OCI-LY7 (cell line): ENCODE measurements around the gene OAS3. TPM values are rescaled to one million over a fixed set of nuclear protein-coding genes. Genes with fewer than 3 reads are reported as not detected.
"Not testable (repeated sequence)": the region's sequence is repeated elsewhere in the genome, so short reads cannot be mapped to it uniquely, and the experiment has no call there.

Experiments
- BruUV-seq: library from RNA; stranded (reverse); fragments of 400-500 nt; replicated peaks from 2 replicates; lab custom pipeline; 2021; lab: Mats Ljungman, UMichigan
- CTCF ChIA-PET: fragments of 300-600 bp; sonication (Branson Sonifier 250); formaldehyde crosslinking; loops from one replicate; lab custom pipeline; 2022; ENCODE audit warnings: antibody characterized with exemption; ENCODE audit not compliant: unreplicated experiment; lab: Charles Lee
- POLR2A ChIA-PET: fragments of 300-600 bp; sonication (Branson Sonifier 250); formaldehyde crosslinking; loops from one replicate; lab custom pipeline; 2022; ENCODE audit warnings: antibody characterized with exemption; lab: Charles Lee
- DNase-seq: peaks from one replicate; pipeline ENCODE4 v3.0.0-alpha.2; 2015; ENCODE audit warnings: low spot score
- H2AFZ ChIP-seq: fragments of 200-600 bp; sonication (generic), shearing (Covaris generic); 2 replicates; pipeline ENCODE4 v1.6.1; 2014; ENCODE audit warnings: mild to moderate bottlenecking, antibody characterized with exemption, low read length, moderate library complexity
- H3K27ac ChIP-seq: fragments of 200-600 bp; sonication (generic); 2 replicates; pipeline ENCODE4 v1.5.1; 2014; ENCODE audit warnings: mixed run types, low read depth, mild to moderate bottlenecking, moderate library complexity, low read length, inconsistent platforms; ENCODE audit not compliant: poor library complexity, severe bottlenecking
- H3K36me3 ChIP-seq: fragments of 200-600 bp; sonication (generic); 2 replicates; pipeline ENCODE4 v1.6.1; 2014; ENCODE audit warnings: mild to moderate bottlenecking, antibody characterized with exemption, low read length, moderate library complexity, mixed read lengths; ENCODE audit not compliant: insufficient read depth
- H3K4me1 ChIP-seq: fragments of 200-600 bp; sonication (generic); 2 replicates; pipeline ENCODE4 v1.5.1; 2014; ENCODE audit warnings: mild to moderate bottlenecking, low read length; ENCODE audit not compliant: insufficient read depth, poor library complexity, severe bottlenecking
- H3K4me2 ChIP-seq: fragments of 200-600 bp; sonication (generic); 2 replicates; pipeline ENCODE4 v1.6.1; 2014; ENCODE audit warnings: mild to moderate bottlenecking, low read length
- H3K4me3 ChIP-seq: fragments of 200-600 bp; sonication (generic); 2 replicates; pipeline ENCODE4 v1.5.1; 2014; ENCODE audit warnings: mild to moderate bottlenecking, low read depth, low read length; ENCODE audit not compliant: poor library complexity, severe bottlenecking
- H3K79me2 ChIP-seq: fragments of 200-600 bp; sonication (generic); 2 replicates; pipeline ENCODE4 v1.6.1; 2016; ENCODE audit warnings: low read depth, mild to moderate bottlenecking, low read length, moderate library complexity, mixed read lengths; ENCODE audit not compliant: insufficient read depth
- H3K9me2 ChIP-seq: fragments of 200-600 bp; sonication (generic); 2 replicates; pipeline ENCODE4 v1.6.1; 2016; ENCODE audit warnings: mild to moderate bottlenecking, low read length, mixed read lengths; ENCODE audit not compliant: insufficient read depth
- H3K9me3 ChIP-seq: fragments of 200-600 bp; sonication (generic); 2 replicates; pipeline ENCODE4 v1.6.1; 2014; ENCODE audit warnings: mild to moderate bottlenecking, mixed run types, low read length, mixed read lengths
- H4K20me1 ChIP-seq: fragments of 200-600 bp; sonication (generic); 2 replicates; pipeline ENCODE4 v1.6.1; 2014; ENCODE audit warnings: mild to moderate bottlenecking, antibody characterized with exemption, low read length, moderate library complexity, mixed read lengths; ENCODE audit not compliant: insufficient read depth
- CTCF ChIP-seq: fragments of 200-600 bp; sonication (generic); conservative IDR thresholded peaks from 2 replicates; pipeline ENCODE4 v1.5.1; 2014; ENCODE audit warnings: mild to moderate bottlenecking, antibody characterized with exemption, low read length, moderate library complexity, mixed read lengths
- EZH2phosphoT487 ChIP-seq: fragments of 200-600 bp; sonication (generic); IDR thresholded peaks from 2 replicates; pipeline ENCODE4 v1.6.1; 2018; ENCODE audit warnings: low read depth, borderline replicate concordance, mild to moderate bottlenecking, mixed run types, antibody characterized with exemption, low read length, moderate library complexity, mixed read lengths
- intact Hi-C: fragments of 100-400 bp; cut with micrococcal nuclease; formaldehyde crosslinking; loops from one replicate; pipeline ENCODE4 v1.10.0; 2022; ENCODE audit not compliant: unreplicated experiment
- total RNA-seq, 2 experiments: library from RNA; depleted of rRNA in 1 of 2; stranded (reverse); fragments of >200 nt in 1 of 2; shearing (Covaris generic) in 1 of 2; gene quantifications; 2 replicates each; pipeline ENCODE4 v1.2.3, GENCODE V29; 2014 to 2022

Gene OAS3
- total RNA-seq, 2 experiments from 2014 or later = 0.79 to 9.2 TPM

- no peaks in the 10 kb centered on the region for H4K20me1 ChIP-seq
- H3K36me3 ChIP-seq = peaks cover 98% of the 10 kb centered on the region
- peaks cover 39% of the 10 kb centered on the region for H3K9me3 ChIP-seq
- H3K27ac ChIP-seq = no peak overlapping the region
- DNase-seq = no peak
- no peaks in the 10 kb centered on the region for H3K9me2 ChIP-seq
- H2AFZ ChIP-seq = no peak overlapping the region
- H3K4me3 ChIP-seq = no peak overlapping the region
- intact Hi-C loops = no loop called here
- no peak overlapping the region for H3K4me2 ChIP-seq
- no TSS peak for BruUV-seq
- H3K4me1 ChIP-seq = peaks cover 14% of the 10 kb centered on the region
- TF ChIP-seq CTCF (no peak), EZH2phosphoT487 (no peak)
- ChIA-PET POLR2A (no interaction called here), CTCF (no interaction called here)
- peaks cover 59% of the 10 kb centered on the region; the same call in 1 of the 2 replicates for H3K79me2 ChIP-seq
Measured at GRCh38 chr12:112986291-112986800, 48.1 kb downstream of the OAS3 start.

- H3K27ac ChIP-seq = peak overlapping the region; percentile 39
- BruUV-seq = no TSS peak
- peaks cover 47% of the 10 kb centered on the region; the same call in 1 of the 2 replicates for H3K79me2 ChIP-seq
- H3K36me3 ChIP-seq = peaks cover 98% of the 10 kb centered on the region
- H3K9me2 ChIP-seq = no peaks in the 10 kb centered on the region
- peaks cover 13% of the 10 kb centered on the region for H3K4me1 ChIP-seq
- no peak overlapping the region for H3K4me2 ChIP-seq
- no peak for TF ChIP-seq EZH2phosphoT487
- no peak for TF ChIP-seq CTCF
- peaks cover 30% of the 10 kb centered on the region for H3K9me3 ChIP-seq
- DNase-seq = no peak
- no peak overlapping the region for H2AFZ ChIP-seq
- H3K4me3 ChIP-seq = no peak overlapping the region
- H4K20me1 ChIP-seq = no peaks in the 10 kb centered on the region
- intact Hi-C loops = no loop called here
- ChIA-PET POLR2A (interaction anchor here (1.1 to 1.2 kb wide), 2 partner anchors 9 to 12 kb away, joined by 3 to 4 read pairs; partner anchors contain the start of gene OAS2), CTCF (no interaction called here)
Measured at GRCh38 chr12:112987561-112987960, 49.3 kb downstream of the OAS3 start.

- Histone ChIP-seq H3K9me2 (no peaks in the 10 kb centered on the region), H3K4me3 (no peak overlapping the region), H3K79me2 (peaks cover 40% of the 10 kb centered on the region; the same call in 1 of the 2 replicates), H4K20me1 (no peaks in the 10 kb centered on the region), H3K9me3 (peaks cover 27% of the 10 kb centered on the region), H3K4me2 (no peak overlapping the region), H3K36me3 (peaks cover 97% of the 10 kb centered on the region), H3K4me1 (peaks cover 16% of the 10 kb centered on the region), H2AFZ (no peak overlapping the region), H3K27ac (peak overlapping the region; percentile 39)
- peak; percentile 45 for DNase-seq
- intact Hi-C loops = no loop called here
- CTCF ChIA-PET = no interaction called here
- POLR2A ChIA-PET = interaction anchor here (0.7 to 1.2 kb wide), 4 partner anchors 10 to 63 kb away, joined by 3 to 4 read pairs (median 3); partner anchors contain the start of gene OAS2
- no TSS peak for BruUV-seq
- TF ChIP-seq EZH2phosphoT487 (no peak), CTCF (no peak)
Measured at GRCh38 chr12:112988224-112988623, 50.0 kb downstream of the OAS3 start.

- peaks cover 21% of the 10 kb centered on the region for H3K4me1 ChIP-seq
- H2AFZ ChIP-seq, H3K4me2 ChIP-seq, DNase-seq, intact Hi-C loops, BruUV-seq, H4K20me1 ChIP-seq, H3K4me3 ChIP-seq, CTCF ChIA-PET, H3K9me2 ChIP-seq: not testable (repeated sequence)
- H3K27ac ChIP-seq = peak overlapping the region; percentile 16
- POLR2A ChIA-PET = interaction anchor here (0.6 to 1.1 kb wide), 4 partner anchors 11 to 233 kb away, joined by 3 read pairs; no protein-coding TSS in a partner anchor
- peaks cover 27% of the 10 kb centered on the region for H3K9me3 ChIP-seq
- H3K36me3 ChIP-seq = peaks cover 97% of the 10 kb centered on the region
- H3K79me2 ChIP-seq = peaks cover 33% of the 10 kb centered on the region; the same call in 1 of the 2 replicates
Measured at GRCh38 chr12:112988823-112989385, 50.6 kb downstream of the OAS3 start.
